ENCODE data around the gene RARS2. TPM values are rescaled to one million over a fixed set of nuclear protein-coding genes. Genes with fewer than 3 reads are reported as not detected.

Gene RARS2
- total RNA-seq, 1 donor from 2014 or later = 48.3 TPM

GRCh38 chr6:87608802-87609201, 19.0 kb upstream of the RARS2 start:
- H3K79me2 ChIP-seq (ENCODE audit: insufficient read depth, low read length) = no peaks in the 10 kb centered on the region
- Mint-ChIP-seq H3K27me3 (ENCODE audit: low read depth, unreplicated experiment) (no peaks in the 10 kb centered on the region), H3K9me3 (ENCODE audit: unreplicated experiment) (no peaks in the 10 kb centered on the region), H3K36me3 (ENCODE audit: low read depth, unreplicated experiment) (peaks cover 16% of the 10 kb centered on the region), H3K4me1 (ENCODE audit: low read depth, unreplicated experiment) (no peaks in the 10 kb centered on the region), H3K27ac (ENCODE audit: unreplicated experiment) (no peak overlapping the region), H3K4me3 (ENCODE audit: unreplicated experiment) (no peak overlapping the region)
- no peaks in the 10 kb centered on the region for H4K20me1 ChIP-seq (ENCODE audit: insufficient read depth, low read length)
- H3K9me3 ChIP-seq (ENCODE audit: insufficient read depth, low read depth, low read length) = no peaks in the 10 kb centered on the region
- H3K4me2 ChIP-seq (ENCODE audit: low read length) = no peak overlapping the region
- DNase-seq (ENCODE audit: low read depth) (no peak), FAIRE-seq (no peak)
- H2AFZ ChIP-seq (ENCODE audit: low read depth, low read length) = no peak overlapping the region
- no peak overlapping the region for H3K9ac ChIP-seq (ENCODE audit: low read length)
- no peak overlapping the region for H3K27ac ChIP-seq (ENCODE audit: low read depth, low read length)
- H3K36me3 ChIP-seq (ENCODE audit: insufficient read depth, low read length) = peaks cover 20% of the 10 kb centered on the region
- no peak overlapping the region for H3K4me3 ChIP-seq (ENCODE audit: insufficient read depth, low read depth, low read length)
- no peaks in the 10 kb centered on the region for H3K27me3 ChIP-seq (ENCODE audit: insufficient read depth, low read length)
- TF ChIP-seq CTCF (IDR thresholded peaks at IDR 0.05; ENCODE audit: insufficient read depth, low read depth, low read length) = no peak
- no peak for TF ChIP-seq EZH2 (IDR thresholded peaks at IDR 0.05; ENCODE audit: insufficient read depth, low read length)
- H3K4me1 ChIP-seq (ENCODE audit: insufficient read depth, low read length) = no peaks in the 10 kb centered on the region

- no peaks in the 10 kb centered on the region for H3K27me3 Mint-ChIP-seq (ENCODE audit: low read depth, unreplicated experiment)
- no peak overlapping the region for H3K27ac Mint-ChIP-seq (ENCODE audit: unreplicated experiment)
- Histone ChIP-seq H3K79me2 (ENCODE audit: insufficient read depth, low read length) (no peaks in the 10 kb centered on the region), H3K9me3 (ENCODE audit: insufficient read depth, low read depth, low read length) (no peaks in the 10 kb centered on the region), H3K4me3 (ENCODE audit: insufficient read depth, low read depth, low read length) (no peak overlapping the region), H3K27ac (ENCODE audit: low read depth, low read length) (no peak overlapping the region), H3K4me2 (ENCODE audit: low read length) (no peak overlapping the region), H2AFZ (ENCODE audit: low read depth, low read length) (no peak overlapping the region), H3K4me1 (ENCODE audit: insufficient read depth, low read length) (no peaks in the 10 kb centered on the region), H3K9ac (ENCODE audit: low read length) (no peak overlapping the region), H4K20me1 (ENCODE audit: insufficient read depth, low read length) (no peaks in the 10 kb centered on the region), H3K27me3 (ENCODE audit: insufficient read depth, low read length) (no peaks in the 10 kb centered on the region), H3K36me3 (ENCODE audit: insufficient read depth, low read length) (peaks cover 21% of the 10 kb centered on the region)
- no peak overlapping the region for H3K4me3 Mint-ChIP-seq (ENCODE audit: unreplicated experiment)
- DNase-seq (ENCODE audit: low read depth) (no peak), FAIRE-seq (no peak)
- H3K9me3 Mint-ChIP-seq (ENCODE audit: unreplicated experiment) = no peaks in the 10 kb centered on the region
- no peaks in the 10 kb centered on the region for H3K4me1 Mint-ChIP-seq (ENCODE audit: low read depth, unreplicated experiment)
- peaks cover 2% of the 10 kb centered on the region for H3K36me3 Mint-ChIP-seq (ENCODE audit: low read depth, unreplicated experiment)
- TF ChIP-seq CTCF (IDR thresholded peaks at IDR 0.05; ENCODE audit: insufficient read depth, low read depth, low read length) = no peak
- TF ChIP-seq EZH2 (IDR thresholded peaks at IDR 0.05; ENCODE audit: insufficient read depth, low read length) = no peak
These were observed 16.4 kb upstream of the RARS2 start for GRCh38 chr6:87606199-87606598.

- H3K9me3 Mint-ChIP-seq (ENCODE audit: unreplicated experiment) = no peaks in the 10 kb centered on the region
- Histone ChIP-seq H3K4me1 (ENCODE audit: insufficient read depth, low read length) (no peaks in the 10 kb centered on the region), H3K79me2 (ENCODE audit: insufficient read depth, low read length) (no peaks in the 10 kb centered on the region), H3K4me2 (ENCODE audit: low read length) (no peak overlapping the region), H3K9me3 (ENCODE audit: insufficient read depth, low read depth, low read length) (no peaks in the 10 kb centered on the region), H3K27me3 (ENCODE audit: insufficient read depth, low read length) (no peaks in the 10 kb centered on the region), H4K20me1 (ENCODE audit: insufficient read depth, low read length) (no peaks in the 10 kb centered on the region), H3K27ac (ENCODE audit: low read depth, low read length) (no peak overlapping the region), H2AFZ (ENCODE audit: low read depth, low read length) (no peak overlapping the region), H3K36me3 (ENCODE audit: insufficient read depth, low read length) (peaks cover 6% of the 10 kb centered on the region), H3K4me3 (ENCODE audit: insufficient read depth, low read depth, low read length) (no peak overlapping the region), H3K9ac (ENCODE audit: low read length) (no peak overlapping the region)
- no peaks in the 10 kb centered on the region for H3K36me3 Mint-ChIP-seq (ENCODE audit: low read depth, unreplicated experiment)
- FAIRE-seq (no peak), DNase-seq (ENCODE audit: low read depth) (no peak)
- H3K27me3 Mint-ChIP-seq (ENCODE audit: low read depth, unreplicated experiment) = no peaks in the 10 kb centered on the region
- TF ChIP-seq EZH2 (IDR thresholded peaks at IDR 0.05; ENCODE audit: insufficient read depth, low read length) (no peak), CTCF (IDR thresholded peaks at IDR 0.05; ENCODE audit: insufficient read depth, low read depth, low read length) (no peak)
- H3K27ac Mint-ChIP-seq (ENCODE audit: unreplicated experiment) = no peak overlapping the region
- H3K4me3 Mint-ChIP-seq (ENCODE audit: unreplicated experiment) = no peak overlapping the region
- H3K4me1 Mint-ChIP-seq (ENCODE audit: low read depth, unreplicated experiment) = no peaks in the 10 kb centered on the region
These were observed 10.8 kb upstream of the RARS2 start for GRCh38 chr6:87600576-87600975.
